Ishikawa (cell line): ENCODE results near the gene KRTAP9-4.
"Not testable (repeated sequence)": the region's sequence is repeated elsewhere in the genome, so short reads cannot be mapped to it uniquely, and the experiment has no call there.

ENCODE experiments used
- CREB1 ChIP-seq: IDR thresholded peaks from 2 replicates; pipeline ENCODE4 v1.6.1; 2012; ENCODE audit warnings: low read depth
- EP300 ChIP-seq: IDR thresholded peaks from 2 replicates; pipeline ENCODE4 v1.6.1; 2012; ENCODE audit warnings: borderline replicate concordance
- FOXM1 ChIP-seq: IDR thresholded peaks from 2 replicates; pipeline ENCODE4 v1.6.1; 2012; ENCODE audit warnings: low read depth, borderline replicate concordance
- TAF1 ChIP-seq: IDR thresholded peaks from 2 replicates; pipeline ENCODE4 v1.6.1; 2012; ENCODE audit warnings: low read depth, mild to moderate bottlenecking
- TCF12 ChIP-seq: IDR thresholded peaks from 2 replicates; pipeline ENCODE4 v1.6.1; 2012; ENCODE audit warnings: low read depth
- ZBTB7A ChIP-seq: IDR thresholded peaks from 2 replicates; pipeline ENCODE4 v1.6.1; 2012; ENCODE audit warnings: low read depth
- TF ChIP-seq, protein P1 (sequence below): IDR thresholded peaks from 2 replicates; pipeline ENCODE4 v1.6.1; 2012

DNA sequence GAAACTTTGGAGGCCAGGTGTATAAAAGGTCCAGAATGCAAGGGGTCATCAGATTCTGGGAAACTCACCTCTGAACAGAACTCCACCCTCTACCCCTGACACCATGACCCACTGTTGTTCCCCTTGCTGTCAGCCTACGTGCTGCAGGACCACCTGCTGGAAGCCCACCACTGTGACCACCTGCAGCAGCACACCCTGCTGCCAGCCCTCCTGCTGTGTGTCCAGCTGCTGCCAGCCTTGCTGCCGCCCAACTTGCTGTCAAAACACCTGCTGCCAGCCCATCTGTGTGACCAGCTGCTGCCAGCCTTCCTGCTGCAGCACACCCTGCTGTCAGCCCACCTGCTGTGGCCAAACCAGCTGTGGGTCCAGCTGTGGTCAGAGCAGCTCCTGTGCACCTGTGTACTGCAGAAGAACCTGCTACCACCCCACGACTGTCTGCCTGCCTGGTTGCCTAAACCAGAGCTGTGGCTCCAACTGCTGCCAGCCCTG, 11.5 kb upstream of the KRTAP9-4 start, which contains the start of gene KRTAP9-8:
- TF ChIP-seq, protein P1, sequence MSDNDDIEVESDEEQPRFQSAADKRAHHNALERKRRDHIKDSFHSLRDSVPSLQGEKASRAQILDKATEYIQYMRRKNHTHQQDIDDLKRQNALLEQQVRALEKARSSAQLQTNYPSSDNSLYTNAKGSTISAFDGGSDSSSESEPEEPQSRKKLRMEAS: not testable (repeated sequence)
- TF ChIP-seq TCF12: peak; percentile 94
- not testable (repeated sequence) for TF ChIP-seq TAF1, ZBTB7A, FOXM1, CREB1, EP300
